Left ventricle myocardium inferior (tissue), 1 donor: ENCODE measurements around the gene AMY1C. TPM values are rescaled to one million over a fixed set of nuclear protein-coding genes. Genes with fewer than 3 reads are reported as not detected.
"Not testable (repeated sequence)": the region's sequence is repeated elsewhere in the genome, so short reads cannot be mapped to it uniquely, and the experiment has no call there.

Experiments
- DNase-seq: peaks from one replicate; pipeline ENCODE4 v3.0.0-alpha.2; 2020
- H3K27ac ChIP-seq: fragments of 200-600 bp; replicated peaks from 2 replicates; pipeline ENCODE4 v1.8.0; 2021
- H3K27me3 ChIP-seq: fragments of 200-600 bp; 2 replicates; pipeline ENCODE4 v1.8.0; 2021; ENCODE audit warnings: low read depth
- H3K36me3 ChIP-seq: fragments of 200-600 bp; 2 replicates; pipeline ENCODE4 v1.8.0; 2021
- H3K4me1 ChIP-seq: fragments of 200-600 bp; 2 replicates; pipeline ENCODE4 v1.8.0; 2021
- H3K4me3 ChIP-seq: fragments of 200-600 bp; 2 replicates; pipeline ENCODE4 v1.8.0; 2021; ENCODE audit warnings: mild to moderate bottlenecking, moderate library complexity
- H3K9me3 ChIP-seq: fragments of 200-600 bp; replicated peaks from 2 replicates; pipeline ENCODE4 v1.8.0; 2021
- intact Hi-C: fragments of 100-400 bp; cut with micrococcal nuclease; formaldehyde crosslinking; loops from one replicate; pipeline ENCODE4 v1.11.0; 2022
- long read RNA-seq: library from polyadenylated mRNA; unstranded; transcript quantifications from one replicate; pipeline ENCODE4 v2.0.0, GENCODE V29; 2021
- total RNA-seq: library from RNA; stranded (reverse); fragmentation: NEBNext Ultra II Directional; extraction: Animal tissue kit (Norgen Biotek cat#: 25700); gene quantifications from one replicate; pipeline ENCODE4 v1.2.1, GENCODE V29; 2021
- donor health status: DM: no; HTN: yes; CAD: no; lungs with severe emphysema.

Gene AMY1C
- total RNA-seq: not detected
- long read RNA-seq: 0 reads

GRCh38 chr1:103749598-103749997, at the start of gene AMY1C:
Gene AMY1C (plus strand): TSS chr1:103749898. CDS start chr1:103750470, 572 bp downstream.
- H3K27me3 ChIP-seq, intact Hi-C loops, H3K36me3 ChIP-seq, H3K4me3 ChIP-seq, H3K4me1 ChIP-seq, DNase-seq, H3K27ac ChIP-seq, H3K9me3 ChIP-seq: not testable (repeated sequence)

- H3K4me3 ChIP-seq, H3K9me3 ChIP-seq, H3K36me3 ChIP-seq, intact Hi-C loops, H3K27ac ChIP-seq, DNase-seq, H3K27me3 ChIP-seq, H3K4me1 ChIP-seq: not testable (repeated sequence)
These were observed 49.0 kb upstream of the AMY1C start for GRCh38 chr1:103700669-103701068.

DNA sequence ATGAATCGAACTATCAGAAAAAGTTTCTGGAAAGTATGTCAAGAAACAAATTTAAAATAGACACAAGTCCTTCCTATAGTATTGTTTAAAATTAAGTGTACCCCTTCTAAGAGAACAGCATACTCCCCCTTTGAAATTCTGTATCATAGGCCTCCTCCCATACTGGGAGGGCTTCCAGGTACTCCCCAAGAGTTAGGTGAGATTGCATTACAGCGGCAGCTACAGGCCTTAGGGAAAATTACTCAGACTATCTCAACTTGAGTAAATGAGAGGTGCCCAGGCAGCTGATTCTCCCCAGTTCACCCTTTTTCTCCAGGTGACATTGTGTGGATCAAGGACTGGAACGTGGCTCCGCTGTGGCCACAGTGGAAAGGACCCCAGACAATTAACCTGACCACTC, 48.4 kb upstream of the AMY1C start:
- H3K4me3 ChIP-seq, H3K27ac ChIP-seq, DNase-seq, H3K4me1 ChIP-seq, H3K27me3 ChIP-seq, H3K9me3 ChIP-seq, intact Hi-C loops, H3K36me3 ChIP-seq: not testable (repeated sequence)

GRCh38 chr1:103707670-103708069, 42.0 kb upstream of the AMY1C start:
- H3K4me3 ChIP-seq, intact Hi-C loops, H3K27me3 ChIP-seq, H3K27ac ChIP-seq, H3K4me1 ChIP-seq, H3K36me3 ChIP-seq, DNase-seq, H3K9me3 ChIP-seq: not testable (repeated sequence)

GRCh38 chr1:103710381-103710780, 39.3 kb upstream of the AMY1C start:
- DNase-seq, H3K27me3 ChIP-seq, H3K36me3 ChIP-seq, H3K9me3 ChIP-seq, H3K4me1 ChIP-seq, H3K27ac ChIP-seq, intact Hi-C loops, H3K4me3 ChIP-seq: not testable (repeated sequence)

DNA sequence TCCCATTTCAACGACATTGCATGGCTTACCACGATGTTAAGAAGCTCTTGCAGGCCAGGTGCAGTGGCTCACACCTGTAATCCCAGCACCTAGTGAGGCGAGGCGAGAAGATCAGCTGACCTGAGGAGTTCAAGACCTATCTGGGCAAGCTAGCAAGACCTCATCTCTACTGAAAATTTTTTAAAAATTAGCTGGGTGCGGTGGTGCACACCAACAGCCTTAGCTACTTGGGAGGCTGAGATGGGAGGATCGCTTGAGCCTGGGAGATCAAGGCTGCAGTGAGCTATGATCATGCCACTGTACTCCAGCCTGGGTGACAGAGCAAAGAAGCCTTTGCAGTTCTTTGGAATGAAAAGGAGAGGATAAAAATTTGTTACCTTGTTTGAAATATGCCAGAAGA, 32.3 kb upstream of the AMY1C start:
- H3K4me1 ChIP-seq, H3K36me3 ChIP-seq, DNase-seq, H3K27me3 ChIP-seq, H3K4me3 ChIP-seq, H3K9me3 ChIP-seq, H3K27ac ChIP-seq, intact Hi-C loops: not testable (repeated sequence)

DNA sequence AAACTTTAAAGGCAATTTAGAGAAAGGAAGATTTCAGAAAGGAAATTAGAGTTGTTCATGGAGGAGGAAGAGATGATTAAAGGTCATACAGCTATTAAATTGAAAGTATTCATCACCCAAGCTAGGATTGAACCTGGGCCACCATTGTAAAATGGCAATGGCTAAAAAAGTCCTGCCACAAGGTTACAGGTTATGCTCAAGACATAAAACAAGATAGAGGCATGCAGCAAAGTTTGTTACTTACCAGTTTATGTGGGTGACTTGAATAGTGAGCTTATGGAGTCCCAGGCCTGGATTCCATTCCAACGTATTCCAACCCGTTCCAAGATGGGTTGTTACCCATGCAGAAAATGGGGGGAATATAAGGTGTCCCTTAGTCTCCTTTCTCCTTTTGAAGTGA, 28.2 kb upstream of the AMY1C start:
- H3K27ac ChIP-seq, H3K4me1 ChIP-seq, H3K36me3 ChIP-seq, DNase-seq, H3K4me3 ChIP-seq, H3K9me3 ChIP-seq, intact Hi-C loops, H3K27me3 ChIP-seq: not testable (repeated sequence)

DNA sequence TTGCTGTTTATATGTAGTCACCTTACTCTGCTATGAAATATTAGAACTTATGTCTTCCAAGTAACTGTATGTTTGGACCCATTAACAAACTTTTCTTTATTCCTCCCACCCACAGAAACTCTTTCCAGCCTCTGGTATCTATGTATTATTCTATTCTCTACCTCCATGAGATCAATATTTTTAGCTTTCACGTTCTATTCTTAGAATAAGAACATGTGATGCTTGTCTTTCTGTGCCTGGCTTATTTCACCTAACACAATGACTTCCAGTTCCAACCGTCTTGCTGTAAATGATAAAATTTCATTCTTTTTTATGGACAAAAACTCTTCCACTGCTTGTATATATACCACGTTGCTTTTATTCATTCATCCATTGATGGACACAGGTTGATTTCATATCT, 14.4 kb upstream of the AMY1C start:
- DNase-seq, H3K36me3 ChIP-seq, H3K27me3 ChIP-seq, H3K9me3 ChIP-seq, H3K27ac ChIP-seq, H3K4me3 ChIP-seq, intact Hi-C loops, H3K4me1 ChIP-seq: not testable (repeated sequence)

GRCh38 chr1:103738031-103738430, 11.7 kb upstream of the AMY1C start:
- intact Hi-C loops, H3K27me3 ChIP-seq, H3K36me3 ChIP-seq, H3K4me3 ChIP-seq, H3K4me1 ChIP-seq, DNase-seq, H3K27ac ChIP-seq, H3K9me3 ChIP-seq: not testable (repeated sequence)

DNA sequence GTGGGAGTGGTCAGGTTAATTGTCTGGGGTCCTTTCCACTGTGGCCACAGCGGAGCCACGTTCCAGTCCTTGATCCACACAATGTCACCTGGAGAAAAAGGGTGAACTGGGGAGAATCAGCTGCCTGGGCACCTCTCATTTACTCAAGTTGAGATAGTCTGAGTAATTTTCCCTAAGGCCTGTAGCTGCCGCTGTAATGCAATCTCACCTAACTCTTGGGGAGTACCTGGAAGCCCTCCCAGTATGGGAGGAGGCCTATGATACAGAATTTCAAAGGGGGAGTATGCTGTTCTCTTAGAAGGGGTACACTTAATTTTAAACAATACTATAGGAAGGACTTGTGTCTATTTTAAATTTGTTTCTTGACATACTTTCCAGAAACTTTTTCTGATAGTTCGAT, 5.2 kb upstream of the AMY1C start:
- H3K4me1 ChIP-seq, H3K27me3 ChIP-seq, DNase-seq, H3K9me3 ChIP-seq, H3K36me3 ChIP-seq, H3K4me3 ChIP-seq, H3K27ac ChIP-seq, intact Hi-C loops: not testable (repeated sequence)

DNA sequence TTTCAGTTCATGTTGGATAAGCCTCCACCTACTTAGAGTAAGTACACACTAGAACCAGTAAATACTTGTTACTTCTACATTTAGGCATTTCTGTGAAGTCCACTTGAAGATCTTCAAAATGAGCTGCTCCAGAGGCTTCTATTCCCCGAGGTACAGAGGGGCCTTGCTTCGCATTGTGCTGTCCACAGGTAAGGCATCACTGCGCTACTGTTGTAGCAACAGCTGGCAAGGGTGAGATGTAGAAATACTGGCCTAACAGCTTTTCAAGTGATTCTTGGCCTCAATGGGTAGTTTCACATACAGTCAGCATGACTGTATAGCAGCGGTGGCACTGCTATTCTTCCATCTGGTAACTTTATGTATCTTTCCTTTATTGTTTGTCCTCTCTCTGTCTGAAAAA, 4.7 kb upstream of the AMY1C start:
- DNase-seq, H3K27ac ChIP-seq, H3K27me3 ChIP-seq, H3K36me3 ChIP-seq, intact Hi-C loops, H3K4me3 ChIP-seq, H3K9me3 ChIP-seq, H3K4me1 ChIP-seq: not testable (repeated sequence)

GRCh38 chr1:103748273-103748672, 1.4 kb upstream of the AMY1C start:
- H3K9me3 ChIP-seq, H3K27ac ChIP-seq, H3K27me3 ChIP-seq, H3K4me3 ChIP-seq, H3K36me3 ChIP-seq, intact Hi-C loops, DNase-seq, H3K4me1 ChIP-seq: not testable (repeated sequence)
